GM11168 (cell line): ENCODE data around the gene STK11IP.
"Not testable (repeated sequence)": the region's sequence is repeated elsewhere in the genome, so short reads cannot be mapped to it uniquely, and the experiment has no call there.

Source experiments
- in situ Hi-C: fragments of 300-500 bp; cut with MboI; formaldehyde crosslinking; loops from one replicate; pipeline ENCODE4 v1.12.0; 2022; ENCODE audit warnings: low sequenced_read_pairs; ENCODE audit not compliant: unreplicated experiment

STK11IP gene

GRCh38 chr2:219643788-219644398 lies 46.2 kb downstream of the STK11IP start:
- in situ Hi-C loops: loop anchor here (10.0 kb wide), 1 partner anchor 99 kb away; the partner anchor contains the start of genes CHPF and TMEM198

GRCh38 chr2:219644801-219645480 lies 47.3 kb downstream of the STK11IP start:
- in situ Hi-C loops: loop anchor here (10.0 kb wide), 1 partner anchor 100 kb away; the partner anchor contains the start of genes CHPF and TMEM198

DNA sequence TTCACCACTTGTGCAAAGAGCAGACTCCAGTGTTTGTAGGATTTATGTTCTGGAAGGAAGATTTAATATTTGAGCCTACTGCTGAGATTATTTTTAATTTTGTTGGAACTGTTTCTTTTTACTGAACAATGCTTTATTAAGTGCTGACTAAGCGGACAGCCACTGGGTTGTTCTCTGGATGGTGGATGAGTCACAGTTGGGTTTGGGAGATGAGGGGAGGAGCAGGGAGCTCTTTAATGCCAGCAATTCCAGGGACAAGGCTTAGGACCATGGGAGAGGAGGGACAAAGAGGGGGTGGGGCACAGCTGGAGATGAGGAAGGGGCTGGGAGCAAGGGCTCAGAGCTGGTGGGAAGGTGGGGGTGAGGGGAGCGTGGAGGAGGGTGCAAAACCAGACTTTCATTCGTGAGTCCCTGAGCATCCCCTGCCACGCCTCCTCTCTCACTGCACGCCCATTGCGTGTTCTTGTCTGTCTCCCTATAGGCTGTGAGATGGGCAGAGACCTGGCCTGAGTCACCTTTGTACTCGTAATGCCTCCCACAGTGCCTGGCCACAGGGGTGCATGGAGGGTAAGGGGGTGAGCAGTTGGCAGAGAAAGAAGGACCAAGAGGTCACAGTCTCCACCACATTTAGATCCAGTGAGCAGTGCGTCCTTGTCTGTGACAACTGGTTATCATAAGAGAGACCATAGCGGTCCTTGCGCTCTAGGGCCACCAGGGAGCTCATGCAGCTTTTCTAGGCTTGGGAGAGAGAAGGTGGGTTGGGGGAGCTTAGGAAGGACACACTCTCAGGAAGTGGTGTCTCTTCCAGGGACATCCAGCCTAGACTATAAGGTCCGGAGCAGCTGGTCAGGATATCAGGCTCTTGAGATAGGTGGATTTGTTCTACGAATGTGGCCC lies 48.2 kb downstream of the STK11IP start:
- in situ Hi-C loops: loop anchor here (10.0 kb wide), 1 partner anchor 101 kb away; the partner anchor contains the start of genes CHPF and TMEM198

DNA sequence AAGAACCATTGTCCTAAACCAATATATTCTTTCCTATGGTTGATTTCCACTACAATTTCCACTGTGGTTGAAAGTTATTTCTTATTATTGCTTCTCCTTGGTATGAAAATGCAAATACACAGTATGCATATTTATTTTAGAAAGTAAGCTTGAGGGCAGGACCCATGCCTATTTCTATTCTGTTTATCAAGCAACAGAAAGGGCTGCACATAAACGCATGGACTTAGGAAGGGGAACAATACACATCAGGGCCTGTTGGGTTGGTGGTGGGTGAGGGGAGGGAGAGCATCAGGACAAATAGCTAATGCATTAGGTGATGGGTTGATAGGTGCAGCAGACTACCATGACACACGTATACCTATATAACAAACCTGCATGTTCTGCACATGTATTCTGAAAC lies 50.5 kb downstream of the STK11IP start:
- in situ Hi-C loops: loop anchor here (10.0 kb wide), 1 partner anchor 103 kb away; the partner anchor contains the start of genes CHPF and TMEM198

- in situ Hi-C loops: loop anchor here (10.0 kb wide), 1 partner anchor 104 kb away; the partner anchor contains the start of genes CHPF and TMEM198
These were observed 51.3 kb downstream of the STK11IP start for GRCh38 chr2:219648963-219649362.

- in situ Hi-C loops: no loop called here
These were observed 53.0 kb downstream of the STK11IP start for GRCh38 chr2:219650426-219651248.

DNA sequence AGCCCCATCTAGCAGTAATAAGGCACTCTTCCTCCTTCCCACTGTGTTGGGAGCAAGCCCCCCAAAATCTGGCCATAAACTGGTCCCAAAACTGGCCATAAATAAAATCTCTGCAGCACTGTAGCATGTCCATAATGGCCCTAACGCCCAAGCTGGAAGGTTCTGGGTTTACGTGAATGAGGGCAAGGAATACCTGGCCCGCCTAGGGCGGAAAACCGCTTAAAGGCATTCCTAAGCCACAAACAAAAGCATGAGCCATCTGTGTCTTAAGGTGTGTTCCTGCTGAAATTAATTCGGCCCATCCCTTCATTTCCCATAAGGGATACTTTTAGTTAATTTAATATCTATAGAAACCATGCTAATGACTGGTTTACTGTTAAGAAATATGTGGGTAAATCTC lies 54.0 kb downstream of the STK11IP start:
- in situ Hi-C loops: not testable (repeated sequence)

DNA sequence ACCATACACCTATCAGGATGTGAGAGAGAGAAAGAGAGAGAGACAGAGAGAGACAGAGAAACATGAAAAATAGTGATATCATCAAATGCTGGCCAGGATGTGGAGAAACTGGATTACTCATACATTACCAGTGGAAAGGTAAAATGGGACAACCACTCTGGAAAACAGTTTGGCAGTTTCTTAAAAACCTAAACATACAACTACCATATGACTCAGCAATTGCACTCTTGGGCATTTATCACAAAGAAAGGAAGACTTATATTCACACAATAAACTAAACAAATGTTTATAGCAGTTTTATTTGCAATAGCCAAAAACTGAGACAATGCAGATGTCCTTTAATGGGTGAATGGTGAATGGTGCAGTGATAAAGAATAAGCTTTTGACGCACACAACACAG lies 58.9 kb downstream of the STK11IP start:
- in situ Hi-C loops: no loop called here

DNA sequence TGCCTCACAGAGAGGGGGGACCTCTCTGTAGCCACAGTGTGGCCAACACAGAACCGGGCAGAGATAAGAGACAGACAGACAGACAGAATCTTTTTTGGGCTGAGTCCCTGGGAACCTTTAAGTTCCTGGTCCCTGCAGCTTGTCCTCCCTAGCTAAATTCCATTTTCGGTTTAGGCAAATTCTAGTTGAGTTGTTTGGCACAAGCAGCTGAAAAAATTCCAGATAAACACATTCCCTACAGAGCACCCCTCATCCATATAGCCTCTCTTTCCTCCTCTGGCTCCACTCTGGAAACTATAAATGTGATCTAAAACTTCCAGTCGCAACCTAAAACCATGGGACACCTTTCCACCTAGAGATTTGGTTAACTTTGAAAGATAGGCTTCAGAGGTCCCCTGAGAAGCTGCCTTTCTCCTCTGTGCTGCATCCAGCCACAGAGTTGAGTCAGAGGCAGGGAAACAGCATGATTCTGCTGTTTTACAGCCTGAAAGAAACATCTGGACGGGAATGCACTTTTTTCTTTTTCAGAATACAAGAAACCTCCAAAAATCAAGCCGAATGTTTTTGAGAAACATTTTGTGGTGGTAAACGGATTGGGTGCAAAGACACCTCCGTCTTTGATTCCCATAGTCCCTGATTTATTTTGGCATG lies 60.7 kb downstream of the STK11IP start:
- in situ Hi-C loops: no loop called here

- in situ Hi-C loops: no loop called here
These were observed 61.2 kb downstream of the STK11IP start for GRCh38 chr2:219658874-219659273.

DNA sequence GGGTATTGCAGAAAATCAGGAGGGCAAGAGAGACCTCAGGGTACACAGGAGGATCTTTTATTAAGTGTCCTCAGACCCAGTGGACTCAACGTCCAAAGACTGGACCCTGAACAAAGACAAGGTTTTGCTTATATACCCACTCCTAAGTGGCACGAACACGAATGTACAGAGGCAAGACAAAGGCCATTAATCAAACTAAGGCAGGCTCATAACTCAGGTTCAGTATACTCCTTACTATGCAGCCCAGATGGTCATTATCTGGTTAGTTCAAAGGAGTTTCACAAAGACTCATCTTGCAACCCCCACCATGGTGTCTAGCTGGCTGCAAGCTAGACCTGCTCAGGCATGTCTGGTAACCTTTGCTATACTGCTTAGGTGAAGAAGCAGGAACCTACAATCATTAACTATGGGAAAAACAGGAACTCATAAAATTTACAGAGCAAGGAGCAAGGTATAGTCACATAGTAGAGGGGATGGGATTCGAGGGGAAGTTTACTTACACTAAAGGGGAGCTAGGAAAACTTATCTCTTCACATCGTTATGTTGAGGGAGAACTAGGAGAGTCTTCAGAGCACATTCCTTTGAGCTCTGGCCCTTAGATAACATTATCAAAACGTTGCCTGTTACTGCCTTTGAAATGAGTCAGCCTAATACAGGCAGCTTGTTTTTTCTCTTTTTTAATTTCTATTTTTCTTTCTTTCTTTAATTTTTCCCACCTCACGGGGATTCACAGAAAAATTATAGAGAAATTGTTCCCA lies 63.7 kb downstream of the STK11IP start:
- in situ Hi-C loops: no loop called here

DNA sequence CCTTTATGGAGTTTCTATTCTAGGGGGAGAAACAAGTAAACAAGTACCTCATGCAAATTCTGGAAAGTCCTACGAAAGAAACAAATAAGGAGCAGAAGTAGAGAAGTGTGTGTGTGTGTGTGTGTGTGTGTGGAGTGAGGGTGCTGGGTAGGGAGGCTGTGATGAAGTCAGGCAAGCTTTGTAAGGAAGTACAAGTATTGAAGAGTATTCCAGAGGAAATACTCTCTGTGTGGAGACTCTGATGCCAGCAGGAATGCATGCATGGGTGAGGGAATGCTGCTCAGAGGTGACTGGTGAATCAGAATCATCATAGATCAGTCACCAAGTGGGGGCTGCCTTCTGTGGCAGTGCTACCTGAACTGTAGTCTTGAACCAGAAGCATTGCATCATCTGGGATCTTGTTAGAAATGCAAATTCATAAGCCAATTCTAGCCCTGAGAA lies 64.3 kb downstream of the STK11IP start:
- in situ Hi-C loops: no loop called here

DNA sequence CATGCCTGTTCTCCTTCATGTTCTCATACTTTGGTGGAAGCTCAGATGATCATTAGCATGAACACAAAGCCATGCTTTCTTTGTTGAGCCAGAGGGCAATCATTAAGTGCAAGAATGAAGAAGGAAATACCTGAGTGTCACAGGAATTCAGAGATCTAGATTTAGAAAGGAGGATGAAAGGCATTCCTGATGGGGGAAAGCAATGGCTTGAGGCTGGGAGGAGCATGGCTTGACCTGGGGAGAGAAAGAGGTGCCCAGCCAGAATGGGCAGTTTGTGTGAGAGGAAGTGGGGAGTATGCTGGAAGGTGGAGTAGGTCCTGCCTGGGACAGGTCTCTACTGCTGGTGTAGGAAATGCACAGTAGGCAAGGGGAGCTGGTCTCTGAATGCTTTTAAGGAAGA lies 64.9 kb downstream of the STK11IP start:
- in situ Hi-C loops: no loop called here

DNA sequence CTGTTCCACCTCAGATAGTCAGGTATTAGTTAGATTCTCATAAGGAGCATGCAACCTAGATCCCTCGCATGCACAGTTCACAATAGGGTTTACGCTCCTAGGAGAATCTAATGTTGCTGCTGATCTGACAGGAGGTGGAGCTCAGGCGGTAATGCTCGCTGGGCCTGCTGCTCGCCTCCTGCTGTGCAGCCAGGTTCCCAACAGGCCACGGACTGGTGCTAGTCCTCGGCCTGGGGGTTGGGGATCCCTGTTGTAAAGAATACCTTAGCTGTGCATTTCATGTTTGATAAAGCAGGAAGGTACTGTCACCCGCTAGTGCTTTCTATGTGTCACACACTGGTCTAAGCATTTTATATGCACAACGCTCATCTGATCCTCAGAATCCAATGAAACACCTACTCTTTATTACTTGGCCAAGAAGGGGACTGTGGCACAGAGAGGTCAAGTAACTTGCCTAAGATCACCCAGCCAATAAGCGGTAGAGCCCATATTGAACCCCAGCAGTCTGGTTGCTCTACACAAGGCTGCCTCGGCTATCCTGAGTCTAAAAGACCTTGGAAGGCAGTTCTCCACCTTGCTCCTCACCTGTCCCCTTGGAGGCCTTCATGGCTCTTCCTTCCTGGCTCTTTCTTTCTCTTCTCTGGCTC lies 65.6 kb downstream of the STK11IP start:
- in situ Hi-C loops: no loop called here

DNA sequence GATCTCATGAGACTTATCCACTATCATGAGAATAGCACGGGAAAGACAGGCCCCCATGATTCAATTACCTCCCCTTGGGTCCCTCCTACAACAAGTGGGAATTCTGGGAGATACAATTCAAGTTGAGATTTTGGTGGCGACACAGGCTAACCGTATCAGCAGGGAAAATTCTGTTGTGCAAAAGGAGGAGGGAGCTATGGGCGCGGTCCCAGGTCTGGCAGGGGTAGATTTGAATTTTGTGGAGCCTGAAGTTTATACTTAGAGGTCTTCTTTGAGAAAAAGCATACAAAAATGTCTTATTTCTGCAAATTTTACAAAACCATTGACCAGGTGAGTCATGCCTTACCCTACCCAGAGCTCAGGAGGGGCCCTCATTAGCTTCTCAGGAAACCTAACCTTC lies 66.4 kb downstream of the STK11IP start:
- in situ Hi-C loops: no loop called here

DNA sequence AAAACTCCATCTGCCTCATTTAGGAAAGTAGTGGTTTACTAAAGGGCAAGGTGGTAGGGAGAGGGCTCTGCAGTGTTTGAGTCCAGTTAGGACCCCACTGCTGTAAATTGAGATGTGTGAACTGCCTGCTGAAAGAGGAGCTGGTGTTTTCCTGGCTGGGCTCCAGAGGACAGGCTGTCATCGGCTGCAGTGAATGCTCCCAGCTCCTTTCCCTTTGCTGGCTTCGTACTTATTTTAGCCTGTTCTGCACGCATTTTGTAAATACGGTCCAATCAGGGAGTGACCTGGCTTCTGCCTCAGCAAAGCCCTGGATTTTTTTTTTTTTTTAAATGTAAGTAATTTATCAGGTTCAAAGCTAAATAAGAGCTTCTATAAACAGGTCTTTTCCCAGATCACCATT lies 67.3 kb downstream of the STK11IP start:
- in situ Hi-C loops: no loop called here

- in situ Hi-C loops: no loop called here
These were observed 68.3 kb downstream of the STK11IP start for GRCh38 chr2:219665926-219666325.
